Activated CD4-positive, CD25-positive, alpha-beta regulatory T cell treated with anti-CD3 and anti-CD28 coated beads, Interleukin-2, amount 50 U/mL, for 16 hours (primary cell): ENCODE measurements around the gene MYO1C.
"Not testable (repeated sequence)": the region's sequence is repeated elsewhere in the genome, so short reads cannot be mapped to it uniquely, and the experiment has no call there.

Experiments used
- DNase-seq: peaks from one replicate; pipeline ENCODE4 v3.0.0-alpha.2; 2020; ENCODE audit warnings: low read depth, low spot score

Gene MYO1C, protein sequence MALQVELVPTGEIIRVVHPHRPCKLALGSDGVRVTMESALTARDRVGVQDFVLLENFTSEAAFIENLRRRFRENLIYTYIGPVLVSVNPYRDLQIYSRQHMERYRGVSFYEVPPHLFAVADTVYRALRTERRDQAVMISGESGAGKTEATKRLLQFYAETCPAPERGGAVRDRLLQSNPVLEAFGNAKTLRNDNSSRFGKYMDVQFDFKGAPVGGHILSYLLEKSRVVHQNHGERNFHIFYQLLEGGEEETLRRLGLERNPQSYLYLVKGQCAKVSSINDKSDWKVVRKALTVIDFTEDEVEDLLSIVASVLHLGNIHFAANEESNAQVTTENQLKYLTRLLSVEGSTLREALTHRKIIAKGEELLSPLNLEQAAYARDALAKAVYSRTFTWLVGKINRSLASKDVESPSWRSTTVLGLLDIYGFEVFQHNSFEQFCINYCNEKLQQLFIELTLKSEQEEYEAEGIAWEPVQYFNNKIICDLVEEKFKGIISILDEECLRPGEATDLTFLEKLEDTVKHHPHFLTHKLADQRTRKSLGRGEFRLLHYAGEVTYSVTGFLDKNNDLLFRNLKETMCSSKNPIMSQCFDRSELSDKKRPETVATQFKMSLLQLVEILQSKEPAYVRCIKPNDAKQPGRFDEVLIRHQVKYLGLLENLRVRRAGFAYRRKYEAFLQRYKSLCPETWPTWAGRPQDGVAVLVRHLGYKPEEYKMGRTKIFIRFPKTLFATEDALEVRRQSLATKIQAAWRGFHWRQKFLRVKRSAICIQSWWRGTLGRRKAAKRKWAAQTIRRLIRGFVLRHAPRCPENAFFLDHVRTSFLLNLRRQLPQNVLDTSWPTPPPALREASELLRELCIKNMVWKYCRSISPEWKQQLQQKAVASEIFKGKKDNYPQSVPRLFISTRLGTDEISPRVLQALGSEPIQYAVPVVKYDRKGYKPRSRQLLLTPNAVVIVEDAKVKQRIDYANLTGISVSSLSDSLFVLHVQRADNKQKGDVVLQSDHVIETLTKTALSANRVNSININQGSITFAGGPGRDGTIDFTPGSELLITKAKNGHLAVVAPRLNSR

DNA sequence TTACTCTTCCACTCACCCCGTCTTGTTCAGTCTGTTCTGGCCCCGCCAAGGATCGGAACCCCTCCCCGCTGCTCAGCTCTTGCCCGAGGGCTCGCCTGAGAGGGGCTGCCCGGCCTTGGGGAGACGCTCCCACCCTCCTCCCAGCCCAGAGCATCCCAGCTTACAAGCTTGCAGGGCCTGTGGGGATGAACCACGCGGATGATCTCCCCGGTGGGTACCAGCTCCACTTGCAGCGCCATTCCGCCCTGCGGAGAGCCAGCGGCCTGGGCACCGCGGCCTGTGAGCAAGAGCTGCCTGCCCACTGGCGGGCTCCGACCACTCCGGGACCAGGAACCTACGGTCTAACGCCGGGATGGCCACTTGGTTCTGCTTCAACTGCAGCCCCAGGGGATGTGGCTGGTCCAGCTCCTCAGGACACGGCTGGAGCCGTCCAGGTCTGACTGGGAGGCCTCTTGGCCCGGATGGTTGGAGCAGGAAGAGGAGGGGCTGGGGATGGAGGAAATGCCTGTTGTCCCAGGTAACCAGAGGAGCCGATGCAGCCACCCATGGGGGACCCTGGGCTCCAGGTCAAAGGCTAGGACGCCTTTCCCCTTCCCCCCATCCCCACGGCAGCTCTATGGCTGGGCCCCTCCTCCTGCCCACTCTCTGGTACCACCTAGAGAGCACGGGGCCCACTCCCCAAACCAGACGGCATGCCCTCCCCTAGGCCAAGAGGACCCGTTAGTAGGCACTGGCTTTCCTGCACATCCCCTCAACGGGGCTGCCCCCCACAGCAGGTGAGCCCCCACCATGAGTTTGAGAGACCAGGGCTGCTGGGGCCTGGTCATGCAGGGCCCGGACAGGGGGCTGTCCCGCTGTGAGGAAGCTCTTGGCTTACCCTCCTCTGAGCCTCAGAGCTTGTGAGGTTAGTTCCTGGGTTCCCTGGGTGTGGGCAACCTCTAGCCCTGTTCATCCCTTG, at the start of gene MYO1C:
Gene MYO1C, minus strand, starts transcription at position 438 of the 958 bp plus-strand sequence. Its CDS starts 199 bp downstream, at position 239.
- DNase-seq = no peak

DNA sequence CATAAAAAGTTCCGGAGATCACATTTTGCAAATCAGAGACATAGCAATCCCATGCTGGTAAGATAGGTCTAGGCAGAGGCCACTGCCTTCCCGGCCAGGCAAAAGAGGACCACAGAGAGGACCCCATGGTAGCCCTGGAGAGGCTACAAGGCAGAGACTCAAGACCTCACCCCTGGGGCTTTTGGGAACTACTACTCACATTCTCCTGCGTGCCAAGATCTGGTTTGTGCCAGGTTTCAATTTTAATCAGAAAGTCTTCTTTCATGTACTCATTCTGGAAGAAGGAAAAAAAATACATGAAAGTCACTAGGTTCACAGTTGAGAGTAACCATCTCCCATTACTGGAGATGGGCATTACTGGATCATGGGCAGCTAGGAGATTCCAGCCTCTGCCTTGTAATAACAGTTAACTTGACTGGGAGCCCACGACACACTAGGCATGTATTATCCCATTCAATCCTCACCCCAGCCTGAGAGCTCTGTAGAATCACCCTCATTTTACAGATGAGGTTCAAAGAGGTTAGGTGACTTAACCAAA, 49.0 kb upstream of the MYO1C start:
- DNase-seq = no peak

DNA sequence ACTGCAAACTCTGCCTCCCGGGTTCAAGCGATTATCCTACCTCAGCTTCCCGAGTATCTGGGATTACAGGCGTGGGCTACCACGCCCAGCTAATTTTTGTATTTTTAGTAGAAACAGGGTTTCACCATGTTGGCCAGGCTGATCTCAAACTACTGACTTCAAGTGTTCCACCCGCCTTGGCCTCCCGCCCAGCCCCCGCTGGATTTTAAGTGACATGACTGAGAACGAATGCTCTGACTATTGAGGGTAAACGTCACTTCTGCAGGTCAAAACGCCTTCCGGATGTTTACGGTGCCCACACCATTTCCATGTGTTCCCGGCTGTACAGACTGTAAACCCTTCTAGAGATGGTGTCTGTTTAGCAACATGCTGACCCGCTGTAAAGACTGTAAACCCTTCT, 47.3 kb upstream of the MYO1C start:
- no peak for DNase-seq

DNA sequence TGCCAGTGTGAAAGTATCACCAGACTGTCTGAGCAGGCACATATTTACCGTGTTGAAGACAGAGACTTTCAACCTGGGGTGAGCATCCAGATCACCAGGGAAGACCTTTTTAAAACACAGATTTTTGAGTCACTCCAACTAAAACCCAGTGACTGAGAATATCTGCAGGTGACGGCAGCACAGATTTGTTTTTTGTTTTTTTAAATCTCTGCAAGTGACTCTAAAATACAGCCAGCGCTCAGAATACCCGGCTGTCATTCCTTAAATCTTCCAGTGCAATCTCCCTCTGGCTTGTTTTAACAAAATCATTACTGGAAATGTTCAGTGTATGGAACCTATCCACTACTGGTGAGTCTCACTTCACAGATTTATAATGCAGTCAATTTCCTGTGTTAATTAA, 43.3 kb upstream of the MYO1C start:
- DNase-seq = no peak

DNA sequence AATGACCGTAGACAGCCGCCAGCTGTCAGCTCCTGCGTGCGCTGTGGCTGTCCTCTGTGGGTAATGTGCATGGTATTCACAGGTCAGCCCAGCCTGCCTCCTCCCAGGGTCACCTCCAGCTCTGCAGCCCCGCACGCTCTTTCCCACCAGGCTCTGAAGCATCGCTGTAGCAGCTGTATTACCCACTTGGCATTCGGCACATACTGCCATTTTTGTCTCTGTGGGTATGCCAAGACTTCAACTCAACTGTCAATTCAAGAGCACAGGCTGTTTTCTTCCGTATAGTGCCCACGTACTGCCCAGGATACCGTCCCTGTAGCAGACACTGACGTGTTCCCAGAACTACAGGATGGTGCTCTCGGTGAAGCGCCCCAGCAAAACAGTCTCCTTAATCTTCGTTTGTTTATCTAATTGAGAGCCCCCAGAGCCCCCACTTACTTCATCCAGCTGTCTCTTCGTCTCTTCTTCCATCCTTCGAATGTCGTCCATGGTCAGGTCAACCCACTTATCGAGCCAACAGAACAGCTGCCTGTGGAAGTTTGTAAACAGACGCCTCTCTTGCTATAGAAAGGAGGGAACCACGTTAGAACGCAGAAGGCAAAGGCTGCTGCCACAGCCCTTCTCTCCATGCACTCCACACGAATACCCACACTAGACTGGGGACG, 41.3 kb upstream of the MYO1C start:
- DNase-seq = no peak

DNA sequence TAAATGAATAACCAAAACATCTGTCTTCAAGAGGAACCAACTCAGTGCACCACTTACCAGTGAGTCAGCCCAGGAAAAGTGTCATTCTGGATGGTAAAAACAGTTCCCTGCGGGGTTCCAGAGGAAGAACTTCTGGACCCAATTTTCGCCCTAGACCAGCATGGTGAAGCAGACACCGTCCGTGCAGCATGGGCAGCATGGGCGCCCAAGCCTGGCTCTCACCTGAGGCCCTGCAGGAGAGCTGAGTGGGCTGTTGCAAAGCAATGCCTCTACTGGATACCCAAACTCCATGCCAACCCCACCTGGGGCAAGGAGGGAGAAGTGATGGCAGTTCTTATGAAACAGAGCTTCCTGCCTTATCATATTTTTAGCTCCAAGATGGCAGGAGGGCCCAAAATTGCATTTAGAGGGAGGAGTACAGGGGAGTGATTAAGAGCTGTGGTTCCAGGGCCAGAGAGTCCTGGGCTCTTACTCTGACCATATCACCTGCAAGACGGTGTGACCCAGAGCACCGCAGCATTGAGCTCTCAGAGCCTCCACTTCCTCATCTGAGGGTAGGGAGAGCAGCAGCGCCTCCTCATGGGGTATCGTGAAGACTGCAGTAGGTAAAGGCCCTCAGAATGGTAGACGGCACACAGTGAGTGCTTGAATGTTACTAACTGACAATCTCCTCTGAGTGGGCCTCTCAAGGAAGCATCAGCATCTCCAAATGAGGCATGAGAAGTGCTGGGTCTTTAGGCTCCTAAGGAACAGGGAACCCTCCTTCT, 40.5 kb upstream of the MYO1C start:
- peak; percentile 6 for DNase-seq

DNA sequence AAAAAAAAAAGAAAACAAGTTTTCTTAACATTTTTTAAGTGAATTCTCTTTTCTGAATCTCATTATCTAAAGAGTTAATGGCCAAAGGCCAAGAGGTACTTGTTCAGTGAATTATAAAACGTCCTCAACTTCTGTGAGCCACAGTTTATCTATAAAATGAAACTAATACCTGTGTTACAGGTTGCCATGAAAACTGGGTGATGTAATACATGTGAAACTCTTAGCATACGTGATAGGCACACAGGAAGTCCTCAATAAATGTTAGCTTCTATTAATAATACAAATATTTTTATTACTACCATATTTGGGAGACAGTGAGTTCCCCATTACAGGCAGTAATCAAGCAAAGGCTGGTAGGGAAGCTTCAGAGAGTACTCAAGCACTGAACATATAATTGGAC, 37.4 kb upstream of the MYO1C start:
- DNase-seq = no peak

DNA sequence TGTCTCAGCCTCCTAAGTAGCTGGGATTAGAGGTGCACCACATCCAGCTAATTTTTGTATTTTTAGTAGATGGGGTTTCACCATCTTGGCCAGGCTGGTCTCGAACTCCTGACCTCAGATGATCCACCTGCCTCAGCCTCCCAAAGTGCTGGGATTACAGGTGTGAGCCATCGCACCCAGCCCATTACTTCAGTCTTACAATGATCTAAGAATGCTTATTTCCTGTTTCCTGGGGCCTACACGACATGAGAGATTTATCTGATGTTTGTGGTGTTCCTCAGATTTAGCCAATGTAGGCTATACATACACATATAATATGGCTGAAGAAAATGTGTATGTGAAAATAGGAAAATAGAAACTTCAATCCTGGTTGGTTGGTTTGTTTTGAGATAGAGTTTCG, 34.4 kb upstream of the MYO1C start:
- not testable (repeated sequence) for DNase-seq

DNA sequence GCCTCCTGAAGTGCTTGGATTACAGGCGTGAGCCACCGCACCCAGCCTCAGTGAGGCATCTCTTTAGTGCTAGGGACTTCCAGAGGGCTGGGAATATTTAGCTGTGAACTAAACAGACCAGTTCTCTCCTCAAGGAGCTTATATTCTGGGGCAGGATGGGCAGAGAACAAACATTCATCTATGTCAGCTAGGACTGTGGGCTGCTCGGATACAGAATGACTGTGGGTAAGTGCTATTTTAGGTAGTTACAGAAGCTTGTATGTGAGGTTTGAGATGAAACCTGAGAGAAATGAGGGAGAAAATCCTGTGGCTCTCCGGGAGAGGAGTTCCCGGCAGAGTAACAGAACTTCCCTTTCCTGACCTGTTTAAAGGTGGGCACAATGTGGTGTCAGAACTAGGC, 30.1 kb upstream of the MYO1C start:
- no peak for DNase-seq

DNA sequence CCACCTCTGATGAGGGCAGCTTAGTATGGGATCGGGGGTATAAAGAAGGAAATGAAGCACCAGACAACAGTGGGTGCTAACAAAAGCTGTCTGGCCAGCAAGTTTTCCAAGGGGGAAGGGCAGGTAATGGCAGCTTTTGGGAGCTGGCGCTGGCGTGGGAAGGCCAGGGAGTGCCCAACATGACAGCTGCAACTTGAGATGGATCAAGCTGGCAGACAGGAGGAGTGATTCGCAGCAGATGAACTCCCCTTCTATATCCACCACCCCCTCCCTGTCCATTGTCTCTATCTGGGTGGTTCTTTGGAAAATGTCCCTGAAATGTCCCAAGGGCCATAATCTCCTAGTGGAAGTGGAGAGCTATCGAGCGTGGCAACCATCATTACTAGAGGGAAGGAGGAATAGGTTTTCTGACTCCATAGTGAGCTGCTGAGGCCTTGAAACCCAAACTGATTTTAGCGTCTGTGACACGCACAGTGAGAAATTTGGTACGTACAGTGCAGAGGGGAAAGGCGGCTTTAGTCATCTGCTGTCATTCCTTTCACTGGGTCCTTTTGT, 28.7 kb upstream of the MYO1C start:
- DNase-seq = no peak

DNA sequence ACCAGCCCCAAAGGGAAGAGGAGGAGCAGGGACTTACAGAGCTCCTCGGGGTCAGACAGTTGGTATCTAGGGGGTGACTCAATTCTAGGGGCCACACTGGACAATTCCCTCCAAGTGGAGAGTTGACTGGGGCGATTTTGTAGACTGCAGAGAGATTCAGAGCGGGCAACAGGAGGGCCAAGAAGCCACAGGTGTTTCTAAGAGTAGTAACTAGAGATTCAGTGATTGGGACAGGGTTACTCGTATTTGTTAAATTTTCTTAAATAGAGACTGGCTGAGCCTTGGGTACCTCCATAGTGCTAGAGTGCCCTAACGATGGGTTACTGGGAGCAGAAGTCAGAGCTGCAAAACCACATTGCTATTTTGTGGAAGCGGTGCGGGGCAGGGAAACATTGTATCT, 27.2 kb upstream of the MYO1C start:
- DNase-seq = no peak

DNA sequence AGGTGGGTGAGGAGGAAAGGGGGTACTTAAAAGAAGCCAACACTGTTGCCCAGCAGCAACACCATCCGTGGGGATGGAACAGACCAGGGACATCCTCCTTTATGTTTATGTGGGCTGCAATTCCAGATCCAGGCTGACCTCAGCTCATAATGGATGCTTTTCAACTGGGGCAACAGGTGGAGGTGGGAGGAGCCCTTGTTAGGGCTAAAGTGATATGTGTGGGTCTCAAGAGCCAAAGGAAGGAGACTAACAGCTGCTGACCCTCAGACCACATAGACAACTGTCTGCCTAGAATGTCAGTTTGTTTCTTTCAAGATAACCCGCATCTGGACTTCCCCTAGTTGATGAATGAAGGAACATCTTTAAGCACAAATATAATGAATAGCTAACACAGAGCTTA, 25.9 kb upstream of the MYO1C start:
- no peak for DNase-seq

DNA sequence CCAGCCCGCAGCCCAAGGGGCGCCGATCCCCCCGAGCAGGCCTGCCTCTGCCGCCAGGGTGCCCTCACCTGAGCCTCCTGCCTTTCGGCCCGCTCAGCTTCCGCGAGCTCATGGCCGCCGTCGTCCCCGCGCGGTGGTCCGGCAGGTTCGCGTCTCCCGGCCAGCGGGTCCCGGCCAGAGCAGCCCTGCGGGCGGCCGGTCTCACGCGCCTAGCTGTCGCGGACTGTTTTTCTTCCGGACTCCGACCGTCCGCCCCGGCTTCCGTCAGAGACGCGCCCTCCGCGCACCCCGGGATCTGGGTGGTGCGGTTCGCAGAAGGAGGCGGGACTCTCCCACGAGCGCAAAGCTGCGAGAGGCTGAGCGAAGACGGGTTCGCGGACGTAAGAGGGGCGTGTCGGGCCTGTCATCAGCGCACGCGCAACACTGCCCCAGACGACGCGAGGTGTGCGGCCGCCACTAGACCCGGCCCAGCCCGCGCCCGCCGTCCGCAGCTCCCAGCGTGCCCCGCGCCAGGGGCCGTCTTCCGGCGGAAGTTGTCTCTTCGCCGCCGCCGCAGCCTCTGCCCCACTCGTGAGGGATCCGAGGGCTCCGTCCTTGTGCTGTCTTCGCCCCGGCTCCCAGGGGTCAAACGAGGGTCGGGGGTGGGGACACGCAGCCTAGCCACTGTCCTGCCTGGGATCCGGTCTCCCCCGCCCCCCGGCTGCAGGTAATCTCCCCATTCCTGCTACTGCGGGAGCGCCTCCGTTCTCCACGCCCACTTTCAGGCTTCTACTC, 24.1 kb upstream of the MYO1C start, which contains the start of gene INPP5K:
Gene INPP5K, minus strand, starts transcription at position 225 of the 774 bp plus-strand sequence. Its CDS starts 113 bp downstream, at position 112.
- peak; percentile 95 for DNase-seq

DNA sequence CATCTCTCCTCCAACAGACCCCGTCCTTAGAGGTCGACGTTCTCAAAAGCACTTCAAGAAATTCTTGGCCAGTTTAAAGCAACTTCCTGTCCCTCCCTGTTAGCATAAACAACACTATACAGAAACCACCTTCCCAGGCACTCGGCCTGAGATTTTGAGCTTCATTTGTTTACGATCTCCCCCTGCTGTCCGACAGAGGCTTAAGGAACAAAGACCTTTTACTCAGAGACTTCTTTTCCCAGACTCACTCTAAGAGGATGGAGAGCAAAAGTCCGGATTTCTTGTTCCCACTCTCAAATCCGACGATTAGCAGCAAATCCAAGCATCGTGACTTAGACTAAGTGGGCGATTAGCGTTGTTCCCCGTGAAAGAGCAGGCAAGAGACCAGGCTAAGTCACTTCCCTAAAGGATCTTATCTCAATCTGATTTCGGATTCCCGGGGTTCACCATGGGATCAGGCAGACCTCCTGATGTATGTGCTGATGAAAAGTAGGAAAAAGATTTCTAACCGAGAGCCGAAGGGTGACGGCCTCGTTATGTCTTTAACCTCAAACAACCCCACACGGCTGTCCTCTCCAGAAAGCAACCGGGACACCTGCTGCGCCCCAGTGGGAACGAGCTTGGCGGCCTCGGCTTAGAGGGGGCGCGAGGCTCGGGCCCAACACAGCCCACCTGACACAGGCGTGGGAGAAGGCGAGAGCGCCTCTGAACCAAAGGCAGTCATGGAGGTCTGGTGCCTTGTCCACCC, 23.3 kb upstream of the MYO1C start:
- peak; percentile 37 for DNase-seq

DNA sequence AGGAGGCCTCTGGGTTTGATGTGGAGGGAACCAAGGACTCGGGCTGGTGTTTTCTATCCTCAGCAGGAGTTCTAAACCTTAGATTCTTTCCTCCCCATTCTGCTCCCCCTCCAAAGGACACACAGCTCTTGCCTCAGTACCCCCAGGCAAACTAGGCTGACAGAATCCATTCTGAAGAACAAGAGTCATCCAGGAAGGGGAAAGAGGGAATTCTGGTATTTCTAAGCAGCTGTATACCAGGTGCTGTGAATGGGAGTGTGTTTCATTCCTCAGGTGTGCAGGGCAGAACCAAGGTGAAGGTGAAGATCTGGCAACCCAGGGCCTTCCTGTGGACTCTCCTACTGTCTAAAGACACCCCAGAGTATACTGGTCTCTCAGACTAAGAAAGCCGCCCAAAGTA, 19.9 kb upstream of the MYO1C start:
- no peak for DNase-seq

DNA sequence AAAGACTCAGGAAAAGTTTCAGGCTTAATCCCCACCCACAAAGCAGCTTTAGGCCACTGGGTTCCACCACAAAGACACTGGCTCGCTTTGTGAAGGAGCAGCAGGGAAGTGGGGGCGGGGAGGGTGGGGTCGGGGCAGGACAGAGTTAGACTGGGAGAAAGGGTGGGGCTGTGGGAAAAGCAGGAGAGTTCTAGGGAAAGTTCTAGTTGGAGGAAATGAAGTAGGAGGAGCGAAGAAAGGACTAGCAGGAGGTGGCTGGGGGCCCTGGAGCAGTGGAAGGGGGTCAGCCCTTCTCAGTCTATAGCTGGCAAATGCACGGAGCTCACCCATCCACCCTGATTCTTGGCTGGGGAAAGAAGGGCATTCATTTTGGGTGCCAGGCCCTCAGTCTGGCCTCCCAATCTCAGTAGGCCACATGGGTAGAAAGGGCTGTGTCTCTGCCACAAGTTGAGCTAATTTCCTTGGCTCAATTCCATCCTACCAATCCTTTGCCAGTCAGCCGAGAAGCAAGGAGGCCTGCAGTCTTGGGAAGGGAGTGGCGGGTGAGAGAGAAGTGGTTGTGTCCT, 19.4 kb upstream of the MYO1C start:
- DNase-seq = no peak

DNA sequence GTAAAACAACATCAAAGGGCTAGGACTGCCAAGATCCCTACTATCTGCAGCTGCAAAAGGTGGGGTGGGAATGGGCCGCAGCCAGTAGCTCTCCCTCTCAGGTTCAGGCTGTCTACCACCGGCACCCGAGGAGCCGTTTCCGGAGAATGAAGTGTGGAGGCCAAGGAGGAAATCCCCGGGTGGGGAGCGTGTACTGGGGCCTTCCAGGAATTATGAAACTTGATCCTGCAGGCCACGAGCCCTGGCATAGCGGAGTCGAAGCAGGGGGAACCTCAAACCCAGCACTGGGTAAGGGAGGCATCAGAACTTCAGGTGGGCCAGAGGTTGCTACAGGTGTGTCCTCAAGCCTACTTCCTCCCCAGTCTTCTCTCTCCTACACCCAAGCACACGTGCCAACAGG, 18.8 kb upstream of the MYO1C start:
- DNase-seq = no peak
